Epithelial cell of esophagus (primary cell): Measurements from ENCODE around the gene MRPS18B.

Experiments
- DNase-seq: peaks from one replicate; pipeline ENCODE4 v3.0.0; 2010; ENCODE audit warnings: low read depth
- H3K4me3 ChIP-seq: 2 replicates; pipeline ENCODE4 v1.5.1; 2011; ENCODE audit warnings: mild to moderate bottlenecking, low read length, control low read depth
- CTCF ChIP-seq: IDR thresholded peaks from 2 replicates; pipeline ENCODE4 v1.5.1; 2011; ENCODE audit warnings: low read depth, mild to moderate bottlenecking, low read length, control low read depth, inconsistent platforms; ENCODE audit not compliant: insufficient read depth; ENCODE audit errors: missing control alignments

MRPS18B gene

GRCh38 chr6:30640481-30640880, 22.8 kb downstream of the MRPS18B start:
- no peak overlapping the region for H3K4me3 ChIP-seq
- no peak for DNase-seq
- peak; percentile 1 for TF ChIP-seq CTCF

DNA sequence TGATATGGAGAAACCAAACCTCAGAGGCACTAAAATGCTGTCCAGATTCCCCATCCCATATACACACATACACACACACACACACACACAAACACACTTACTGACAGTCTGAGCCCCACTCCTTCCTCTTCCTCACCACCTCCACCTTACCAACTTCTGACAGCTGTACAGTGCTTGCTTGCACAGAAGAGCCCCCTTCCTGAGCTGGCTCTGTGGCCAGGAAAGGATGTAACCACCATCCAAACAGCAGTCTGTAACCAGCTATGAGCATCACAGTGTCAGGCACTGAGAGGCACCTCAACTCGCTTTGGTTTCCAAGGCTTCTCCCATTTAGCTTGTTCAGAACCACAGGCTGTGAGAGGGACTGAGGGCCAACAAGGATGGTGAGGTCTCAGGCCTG, 23.4 kb downstream of the MRPS18B start:
- H3K4me3 ChIP-seq = no peak overlapping the region
- DNase-seq = no peak
- no peak for TF ChIP-seq CTCF

- no peak for DNase-seq
- no peak overlapping the region for H3K4me3 ChIP-seq
- TF ChIP-seq CTCF = no peak
Observed at GRCh38 chr6:30643656-30644055, 26.0 kb downstream of the MRPS18B start.

GRCh38 chr6:30644769-30645168, 27.1 kb downstream of the MRPS18B start:
- no peak for DNase-seq
- no peak for TF ChIP-seq CTCF
- no peak overlapping the region for H3K4me3 ChIP-seq

GRCh38 chr6:30645989-30646388, 28.3 kb downstream of the MRPS18B start:
- no peak for DNase-seq
- TF ChIP-seq CTCF = no peak
- H3K4me3 ChIP-seq = no peak overlapping the region

DNA sequence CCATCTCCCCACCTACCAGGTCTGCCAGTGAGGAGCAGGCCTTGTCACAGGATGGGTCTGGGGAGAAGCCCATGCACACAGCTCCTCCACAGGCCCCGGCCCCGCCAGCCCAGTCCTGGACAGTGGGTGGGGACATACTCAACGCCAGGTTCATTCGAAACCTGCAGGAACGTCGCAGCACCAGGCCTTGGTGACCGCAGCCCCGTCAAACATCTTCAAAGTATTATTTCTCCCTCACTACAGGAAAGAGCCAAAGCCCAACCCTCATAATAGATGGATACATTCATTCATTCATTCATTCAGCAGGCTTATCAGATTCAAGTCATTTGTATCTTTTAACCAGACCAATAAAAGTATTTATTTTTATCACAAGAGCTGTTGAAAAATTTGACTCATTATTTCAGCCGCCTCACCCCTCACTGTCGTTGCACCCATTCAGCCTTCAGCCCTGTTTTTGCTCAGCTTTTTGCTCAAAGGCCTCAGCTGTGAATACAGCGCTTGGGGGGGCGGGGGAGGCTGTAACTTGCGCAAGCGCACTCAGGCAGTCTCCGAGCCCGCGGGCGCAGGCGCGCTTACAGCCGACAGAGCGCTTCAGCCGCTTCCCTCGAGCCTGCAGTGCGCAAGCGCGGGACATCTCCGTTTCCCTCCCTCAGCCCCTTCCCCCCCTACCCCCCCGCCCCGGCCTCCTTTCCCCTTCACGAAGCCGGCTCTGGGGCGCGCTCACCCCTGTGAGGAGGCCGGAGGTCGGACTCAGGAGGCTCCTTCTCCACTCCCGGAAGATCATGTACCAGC, 29.0 kb downstream of the MRPS18B start, which contains the start of gene C6orf136:
Gene C6orf136, plus strand, starts transcription at position 684 of the 792 bp plus-strand sequence. Its CDS starts 99 bp downstream, at position 783.
- peak within 1 kb of the TSS; percentile 71 for H3K4me3 ChIP-seq
- peak; percentile 93 for DNase-seq
- no peak for TF ChIP-seq CTCF
